Activated CD8-positive, alpha-beta memory T cell treated with anti-CD3 and anti-CD28 coated beads for 48 hours (primary cell): ENCODE measurements around the gene KRTAP5-11.
"Not testable (repeated sequence)": the region's sequence is repeated elsewhere in the genome, so short reads cannot be mapped to it uniquely, and the experiment has no call there.

ENCODE experiments used
- DNase-seq, 3 experiments: peaks; one replicate each; pipeline ENCODE4 v3.0.0-alpha.2; 2020; ENCODE audit warnings: low read depth in 2 of 3, low spot score in 2 of 3

The KRTAP5-11 gene

DNA sequence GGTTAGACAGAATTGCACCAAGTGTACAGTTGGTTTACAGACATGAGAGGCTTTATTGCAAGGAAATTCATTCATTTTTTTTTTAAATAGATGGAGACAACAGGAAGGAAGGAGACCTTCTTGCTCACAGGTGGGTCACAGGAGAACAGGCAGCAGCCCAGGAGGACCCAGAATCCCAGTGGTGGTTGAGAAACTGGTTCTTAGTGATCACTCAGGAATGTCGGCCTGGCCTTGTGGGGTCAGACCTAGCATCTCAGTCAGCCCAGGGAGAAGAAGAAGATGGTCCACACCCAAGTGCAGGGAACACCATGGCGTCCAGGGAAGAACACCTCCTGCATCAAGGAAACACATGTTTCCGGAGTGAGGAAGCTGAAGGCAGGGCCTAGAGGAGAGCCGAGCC is 849 bp downstream of the KRTAP5-11 start:
- no peak for DNase-seq

DNA sequence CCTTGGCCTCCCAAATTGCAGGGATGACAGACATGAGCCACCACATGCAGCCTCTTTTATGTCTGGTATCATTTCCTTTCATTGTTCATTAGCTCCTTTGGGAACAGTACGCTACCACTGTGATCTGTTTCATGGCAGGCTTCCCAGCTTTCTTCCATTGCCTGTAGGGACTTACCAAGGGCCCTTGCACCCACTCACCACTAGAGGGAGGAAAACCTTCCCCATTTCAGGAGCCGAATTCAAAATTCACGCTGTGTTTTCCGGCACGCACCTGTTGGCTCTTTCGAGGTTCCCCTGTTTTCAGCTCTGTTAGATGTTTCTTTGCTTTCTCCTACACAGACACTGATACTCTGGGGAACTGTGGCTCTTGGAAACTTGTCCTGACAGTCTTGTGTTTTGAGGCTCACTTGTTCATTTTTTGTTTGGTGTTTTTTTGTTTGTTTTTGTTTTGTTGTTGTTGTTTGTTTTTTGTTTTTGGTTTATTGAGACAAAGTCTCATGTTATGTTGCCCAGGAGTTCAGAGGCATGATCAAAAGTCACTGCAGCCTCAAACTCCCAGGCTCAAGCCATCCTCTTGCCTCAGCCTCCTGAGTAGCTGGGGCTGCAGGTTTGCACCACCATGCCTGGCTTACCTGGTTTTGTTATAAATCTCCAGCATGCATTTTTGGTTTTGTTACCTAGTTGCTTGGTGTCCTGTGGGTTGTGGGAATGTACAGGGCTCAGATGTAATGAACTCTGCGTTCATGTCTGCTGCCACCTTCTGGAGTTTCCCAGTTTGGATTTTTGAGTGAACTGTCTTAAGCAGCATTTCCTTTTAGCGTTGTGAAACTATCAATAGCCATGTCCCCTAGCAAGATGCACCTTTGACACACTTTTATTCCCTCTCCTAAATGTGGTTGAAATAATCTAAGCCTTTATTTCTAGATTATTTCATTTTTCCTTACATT is 2.3 kb downstream of the KRTAP5-11 start:
- DNase-seq: no peak

DNA sequence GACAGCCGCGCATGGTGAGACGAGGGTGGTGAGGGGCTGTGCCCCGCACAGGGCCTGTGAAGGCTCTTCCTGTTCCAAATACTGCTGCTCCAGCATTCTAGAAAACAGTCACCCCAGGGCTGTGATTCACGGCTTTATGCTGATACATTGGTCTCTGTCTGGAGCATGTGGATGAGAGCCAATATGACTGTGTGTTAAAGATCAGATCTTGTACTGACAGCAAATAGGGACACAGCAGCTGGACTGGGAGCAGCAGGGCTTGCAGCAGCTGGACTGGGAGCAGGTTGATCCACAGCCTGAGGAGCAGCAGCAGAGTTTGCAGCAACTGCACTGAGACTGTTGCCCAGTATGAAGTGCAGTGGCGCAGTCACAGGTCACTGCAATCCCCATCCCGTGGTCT is 3.2 kb downstream of the KRTAP5-11 start:
- not testable (repeated sequence) for DNase-seq

DNA sequence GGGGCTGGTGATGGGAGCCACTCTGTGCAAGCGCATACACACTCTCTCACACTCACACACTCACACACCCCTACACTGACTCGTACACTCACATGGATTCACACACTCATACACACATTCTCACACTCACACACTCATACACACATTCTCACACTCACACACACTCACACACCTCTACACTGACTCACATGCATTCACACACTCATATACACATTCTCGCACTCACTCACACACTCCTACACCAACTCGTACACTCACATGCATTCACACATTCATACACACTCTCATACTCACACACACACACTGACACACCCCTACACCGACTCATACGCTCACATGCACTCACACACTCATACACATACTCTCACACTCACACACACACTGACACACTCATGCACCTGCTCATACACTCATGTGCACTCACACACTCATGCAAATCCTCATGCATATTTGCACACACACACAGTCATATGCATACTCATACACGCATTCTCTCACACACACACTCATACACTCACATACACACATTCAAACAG is 5.1 kb downstream of the KRTAP5-11 start:
- DNase-seq: no peak

DNA sequence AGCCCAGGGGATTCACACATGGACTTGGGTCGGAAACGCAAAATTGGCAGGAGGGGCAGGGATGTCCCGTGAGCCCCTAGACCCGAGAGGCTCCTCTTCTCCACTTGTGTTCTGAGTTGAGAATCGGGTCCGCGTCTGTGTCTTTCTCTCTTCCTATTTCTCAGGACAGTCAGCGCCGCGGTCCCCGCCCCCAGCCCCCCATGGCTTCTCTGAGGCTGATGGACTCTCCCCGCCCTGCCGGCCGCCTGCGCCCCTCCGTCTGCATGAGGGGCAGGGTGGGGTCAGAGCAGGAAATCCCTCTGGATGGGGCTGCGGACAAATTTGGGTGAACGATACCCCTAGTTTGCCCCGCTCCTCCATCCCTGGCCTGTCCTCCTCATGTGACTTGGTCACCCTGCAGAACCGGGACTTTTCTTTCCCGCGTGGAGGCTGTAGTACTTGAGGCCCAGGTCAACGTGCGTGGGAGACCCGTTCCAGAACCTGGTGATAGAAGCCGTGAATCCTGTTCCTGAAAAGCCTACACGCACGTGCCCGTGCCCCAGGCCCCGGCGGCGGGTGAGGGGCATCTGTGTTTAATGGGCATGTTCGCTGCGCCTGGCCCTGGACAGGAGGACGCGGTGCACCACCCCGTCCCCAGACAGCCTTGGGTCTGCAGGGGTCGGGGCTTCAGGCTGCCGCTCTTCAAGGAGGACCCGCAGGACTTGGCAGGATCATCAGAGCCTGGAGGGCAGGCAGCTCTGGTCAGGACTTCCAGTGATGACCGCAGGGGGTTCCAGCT is 5.8 kb downstream of the KRTAP5-11 start:
- DNase-seq: not testable (repeated sequence)

DNA sequence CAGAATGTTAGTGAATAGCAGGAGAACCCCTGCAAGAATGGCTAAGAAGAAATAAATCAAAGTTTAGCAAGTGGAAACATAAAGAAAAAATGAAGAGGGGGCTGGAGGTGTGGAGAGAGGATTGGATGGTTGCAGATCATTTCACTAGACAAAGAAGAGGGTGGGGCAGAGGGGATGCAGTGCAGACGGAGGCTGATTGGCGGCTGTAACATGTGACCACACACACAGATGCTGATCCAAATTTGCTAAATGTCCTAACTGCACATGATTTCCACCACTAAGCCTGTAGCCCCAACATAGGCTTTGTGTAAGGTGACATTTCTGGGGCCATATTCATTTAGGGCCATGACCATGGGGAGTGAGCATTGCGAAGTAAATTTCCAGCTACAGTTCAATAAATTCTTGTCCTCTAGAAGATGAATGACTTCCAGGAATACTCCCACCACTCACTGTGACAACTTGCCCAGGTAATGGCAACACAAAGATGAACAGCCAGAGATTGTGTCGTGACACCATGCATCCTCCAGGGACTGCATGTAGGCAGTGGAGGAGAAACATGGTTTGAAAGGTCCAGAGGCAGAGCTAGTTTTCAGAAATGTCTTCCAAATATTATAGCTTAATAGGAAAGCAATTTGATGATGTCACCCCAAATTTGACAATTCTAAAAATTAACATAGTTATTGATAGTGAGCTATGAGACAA is 6.8 kb downstream of the KRTAP5-11 start:
- no peak for DNase-seq

DNA sequence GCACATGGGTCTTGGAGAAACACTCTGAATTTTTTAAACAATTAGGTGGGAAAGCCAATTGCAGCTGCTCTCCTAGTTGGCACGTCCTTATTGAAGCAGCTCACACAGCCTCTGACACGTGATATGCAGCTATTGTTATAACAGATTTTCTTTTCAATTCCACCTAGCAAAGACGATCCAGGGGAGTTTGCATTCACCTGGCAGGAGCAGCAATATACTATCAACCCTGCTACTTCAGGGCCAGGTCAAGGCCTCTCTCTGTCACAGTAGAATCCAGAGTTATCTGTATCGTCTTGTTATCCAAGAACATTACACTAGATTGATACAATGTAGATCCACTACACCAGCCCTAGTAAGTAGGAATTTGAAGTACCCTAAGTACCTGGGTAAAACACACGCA is 8.3 kb downstream of the KRTAP5-11 start:
- DNase-seq: no peak

DNA sequence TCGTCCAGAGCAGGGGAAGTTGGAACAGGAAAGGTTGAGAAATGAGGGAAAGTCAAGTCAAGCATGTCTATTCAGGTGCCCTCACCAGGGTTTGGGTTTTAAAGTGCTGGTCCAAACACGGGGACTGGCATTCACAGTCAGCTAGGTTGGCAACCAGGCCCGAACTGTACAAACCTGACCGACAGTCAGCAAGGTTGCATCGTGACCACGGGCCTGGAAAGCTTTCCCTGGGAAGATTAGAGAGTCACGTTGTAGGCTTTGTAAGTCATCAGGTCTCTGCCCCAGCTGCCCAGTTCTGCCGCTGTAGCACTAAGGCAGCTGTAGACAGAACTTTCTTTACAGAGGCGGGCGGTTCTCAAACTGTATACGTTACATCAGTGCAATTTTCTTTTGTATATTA is 9.9 kb downstream of the KRTAP5-11 start:
- DNase-seq: no peak

DNA sequence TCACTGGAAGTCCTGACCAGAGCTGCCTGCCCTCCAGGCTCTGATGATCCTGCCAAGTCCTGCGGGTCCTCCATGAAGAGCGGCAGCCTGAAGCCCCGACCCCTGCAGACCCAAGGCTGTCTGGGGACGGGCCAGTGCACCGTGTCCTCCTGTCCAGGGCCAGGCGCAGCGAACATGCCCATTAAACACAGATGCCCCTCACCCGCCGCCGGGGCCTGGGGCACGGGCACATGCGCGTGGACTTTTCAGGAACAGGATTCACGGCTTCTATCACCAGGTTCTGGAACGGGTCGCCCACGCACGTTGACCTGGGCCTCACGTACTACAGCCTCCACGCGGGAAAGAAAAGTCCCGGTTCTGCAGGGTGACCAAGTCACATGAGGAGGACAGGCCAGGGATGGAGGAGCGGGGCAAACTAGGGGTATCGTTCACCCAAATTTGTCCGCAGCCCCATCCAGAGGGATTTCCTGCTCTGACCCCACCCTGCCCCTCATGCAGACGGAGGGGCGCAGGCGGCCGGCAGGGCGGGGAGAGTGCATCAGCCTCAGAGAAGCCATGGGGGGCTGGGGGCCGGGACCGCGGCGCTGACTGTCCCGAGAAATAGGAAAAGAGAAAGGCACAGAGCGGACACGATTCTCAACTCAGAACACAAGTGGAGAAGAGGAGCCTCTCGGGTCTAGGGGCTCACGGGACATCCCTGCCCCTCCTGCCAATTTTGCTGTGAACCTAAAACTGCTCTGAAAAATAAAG is 11.4 kb downstream of the KRTAP5-11 start:
- not testable (repeated sequence) for DNase-seq

DNA sequence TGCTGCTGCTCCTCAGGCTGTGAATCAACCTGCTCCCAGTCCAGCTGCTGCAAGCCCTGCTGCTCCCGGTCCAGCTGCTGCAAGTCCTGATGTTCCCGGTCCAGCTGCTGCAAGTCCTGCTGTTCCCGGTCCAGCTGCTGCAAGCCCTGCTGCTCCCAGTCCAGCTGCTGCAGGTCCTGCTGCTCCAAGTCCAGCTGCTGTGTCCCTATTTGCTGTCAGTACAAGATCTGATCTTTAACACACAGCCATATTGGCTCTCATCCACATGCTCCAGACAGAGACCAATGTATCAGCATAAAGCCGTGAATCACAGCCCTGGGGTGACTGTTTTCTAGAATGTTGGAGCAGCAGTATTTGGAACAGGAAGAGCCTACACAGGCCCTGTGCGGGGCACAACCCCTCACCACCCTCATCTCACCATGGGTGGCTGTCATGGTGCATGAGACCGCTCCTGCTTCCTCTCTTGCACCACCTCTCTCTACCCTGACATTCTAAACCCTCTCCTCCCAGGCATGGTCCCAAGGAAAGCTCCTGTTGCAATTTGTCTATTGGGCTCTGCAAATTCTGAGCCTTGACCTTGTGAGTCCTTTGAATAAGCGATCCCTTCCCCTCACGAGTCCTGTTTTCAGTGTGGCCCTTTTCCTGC is 13.8 kb downstream of the KRTAP5-11 start:
- no peak for DNase-seq

DNA sequence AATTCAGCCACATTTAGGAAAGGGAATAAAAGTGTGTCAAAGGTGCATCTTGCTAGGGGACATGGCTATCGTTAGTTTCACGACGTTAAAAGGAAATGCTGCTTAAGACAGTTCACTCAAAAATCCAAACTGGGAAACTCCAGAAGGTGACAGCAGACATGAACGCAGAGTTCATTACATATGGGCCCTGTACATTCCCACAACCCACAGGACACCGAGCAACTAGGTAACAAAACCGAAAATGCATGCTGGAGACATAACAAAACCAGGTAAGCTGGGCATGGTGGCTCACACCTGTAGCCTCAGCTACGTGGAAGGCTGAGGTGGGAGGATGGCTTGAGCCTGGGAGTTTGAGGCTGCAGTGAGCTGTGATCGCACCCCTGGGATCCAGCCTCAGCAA is 15.0 kb downstream of the KRTAP5-11 start:
- not testable (repeated sequence) for DNase-seq

DNA sequence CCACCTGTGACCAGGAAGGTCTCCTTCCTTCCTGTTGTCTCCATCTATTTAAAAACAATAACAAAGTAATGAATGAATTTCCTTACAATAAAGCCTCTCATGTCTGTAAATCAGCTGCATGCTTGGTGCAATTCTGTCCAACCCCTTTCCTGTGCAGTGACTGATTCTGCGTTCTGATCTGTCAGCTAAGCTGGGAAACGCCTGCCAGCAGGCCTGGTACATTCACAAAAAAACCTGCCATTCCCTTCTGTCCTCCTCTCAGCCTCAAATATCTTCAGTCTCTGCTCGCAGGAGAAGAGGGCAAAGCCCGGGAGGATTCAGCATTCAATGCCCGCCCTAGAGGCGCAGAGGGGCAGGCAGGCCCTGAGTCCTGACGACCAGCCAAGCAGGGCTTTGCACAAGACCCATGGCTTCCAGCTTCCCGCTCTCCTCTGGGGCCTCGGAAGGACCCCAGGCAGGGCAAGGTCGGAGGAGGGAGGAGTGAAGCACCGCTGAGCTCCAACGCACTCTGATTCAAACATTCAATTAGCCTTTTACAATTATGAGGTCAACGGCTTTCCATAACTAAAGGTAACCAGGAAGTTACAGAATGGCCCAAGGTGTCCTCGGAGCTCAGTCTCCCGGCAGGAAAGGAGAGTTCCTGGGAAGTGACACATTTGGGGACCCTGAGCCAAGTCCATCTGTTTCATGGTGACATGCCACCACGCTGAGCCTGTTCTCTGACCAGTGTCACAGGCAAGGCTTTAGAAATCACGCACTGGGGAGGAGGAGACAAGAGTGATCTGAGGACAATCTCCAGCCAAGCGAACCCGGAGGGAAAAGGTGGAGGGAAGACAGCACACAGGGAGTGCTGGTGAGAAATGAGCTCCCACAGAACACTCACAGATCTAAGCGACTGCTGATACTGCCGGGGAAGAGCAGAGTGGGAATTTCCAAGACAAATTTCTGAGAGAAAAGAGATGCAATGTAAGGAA is 15.8 kb downstream of the KRTAP5-11 start:
- not testable (repeated sequence) for DNase-seq

DNA sequence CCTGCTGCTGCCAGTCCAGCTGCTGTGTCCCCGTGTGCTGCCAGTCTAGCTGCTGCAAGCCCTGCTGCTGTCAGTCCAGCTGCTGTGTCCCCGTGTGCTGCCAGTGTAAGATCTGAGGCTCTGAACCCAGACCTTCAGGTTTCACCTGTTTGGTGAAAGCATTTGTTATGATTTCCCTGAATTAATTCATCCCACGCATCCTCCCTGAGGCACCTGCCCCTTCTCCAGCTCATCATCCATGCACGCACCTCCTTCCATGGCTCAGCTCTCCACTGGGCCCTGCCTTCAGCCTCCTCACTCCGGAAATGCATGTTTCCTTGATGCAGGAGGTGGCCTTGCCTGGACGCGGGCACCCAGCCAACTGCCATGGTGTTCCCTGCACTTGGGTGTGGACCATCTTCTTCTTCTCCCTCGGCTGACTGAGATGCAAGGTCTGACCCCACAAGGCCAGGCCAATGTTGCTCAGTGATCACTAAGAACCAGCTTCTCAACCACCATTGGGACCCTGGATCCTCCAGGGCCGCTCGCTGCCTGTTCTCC is 16.5 kb downstream of the KRTAP5-11 start:
- no peak for DNase-seq

DNA sequence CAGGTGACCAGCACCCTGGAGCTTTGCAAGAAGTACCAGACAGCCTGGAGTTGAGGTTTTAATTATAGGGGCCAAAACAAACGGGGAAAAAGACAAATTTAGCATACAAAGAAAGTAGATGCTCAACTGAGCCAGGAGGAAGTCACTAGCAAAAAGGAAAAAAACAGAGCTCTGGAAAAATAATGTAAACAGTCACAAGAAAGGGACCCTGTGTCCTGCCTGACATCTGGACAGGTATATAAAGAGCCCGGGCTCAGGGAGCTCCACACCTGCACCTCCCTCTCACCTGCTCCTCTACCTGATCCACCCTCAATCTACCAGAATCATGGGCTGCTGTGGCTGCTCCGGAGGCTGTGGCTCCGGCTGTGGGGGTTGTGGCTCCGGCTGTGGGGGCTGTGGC is 17.4 kb downstream of the KRTAP5-11 start, which contains the start of gene KRTAP5-10:
TSS of gene KRTAP5-10 (plus strand) at position 301 of the 400 bp plus-strand sequence. CDS start at position 326, 25 bp downstream.
- DNase-seq: no peak

DNA sequence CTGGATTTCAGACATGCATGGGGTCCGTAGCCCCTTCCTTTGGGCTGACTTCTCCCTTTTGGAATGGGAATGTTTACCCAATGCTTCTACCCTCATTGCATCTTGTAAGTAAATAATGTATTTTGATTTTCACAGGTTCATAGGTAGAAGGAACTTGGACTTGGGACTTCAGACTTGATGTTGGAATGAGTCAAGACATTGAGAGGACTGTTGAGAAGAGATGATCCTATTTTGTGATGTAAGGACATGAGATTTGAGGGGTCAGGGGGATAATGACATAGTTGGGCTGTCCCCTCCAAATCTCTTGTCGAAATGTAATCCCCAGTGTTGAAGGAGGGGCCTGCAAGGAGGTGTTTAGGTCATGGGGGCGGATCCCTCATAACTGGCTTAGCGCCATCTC is 18.2 kb downstream of the KRTAP5-11 start:
- DNase-seq: no peak

DNA sequence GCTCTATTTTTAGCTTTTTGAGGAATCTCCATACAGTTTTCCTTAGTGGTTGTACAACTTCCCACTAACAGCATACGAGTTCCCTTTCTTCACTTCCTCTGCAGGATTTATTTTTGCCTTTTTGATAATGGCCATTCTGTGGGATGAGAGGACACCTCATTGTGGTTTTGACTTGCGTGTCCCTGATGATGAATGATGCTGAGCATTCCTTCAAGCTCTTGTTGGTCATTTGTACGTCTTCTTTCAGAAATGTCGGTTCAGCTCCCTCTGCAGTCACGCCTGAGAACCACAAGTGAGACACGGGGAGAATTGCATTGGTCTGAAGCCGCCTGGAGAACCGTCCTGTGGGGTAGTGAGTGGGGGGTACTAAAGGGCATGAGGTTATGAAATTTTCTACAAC is 19.3 kb downstream of the KRTAP5-11 start:
- no peak for DNase-seq

DNA sequence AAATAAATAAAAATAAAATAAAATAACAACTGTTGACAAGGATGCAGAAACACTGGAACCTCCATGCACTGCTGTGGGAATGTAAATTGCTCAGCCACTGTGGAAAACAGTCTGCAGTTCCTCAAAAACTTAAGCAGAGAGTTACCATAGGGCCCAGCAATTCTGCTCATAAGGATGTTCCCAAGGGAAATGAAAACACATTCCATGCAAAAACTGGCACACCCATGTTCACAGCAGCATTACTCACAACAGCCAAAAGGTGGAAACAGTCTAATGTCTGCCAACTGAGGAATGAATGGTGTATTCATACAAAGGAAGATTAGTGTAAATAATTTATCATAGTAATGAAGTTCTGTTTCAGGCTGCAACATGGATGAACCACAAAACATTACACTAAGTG is 20.6 kb downstream of the KRTAP5-11 start:
- no peak for DNase-seq

DNA sequence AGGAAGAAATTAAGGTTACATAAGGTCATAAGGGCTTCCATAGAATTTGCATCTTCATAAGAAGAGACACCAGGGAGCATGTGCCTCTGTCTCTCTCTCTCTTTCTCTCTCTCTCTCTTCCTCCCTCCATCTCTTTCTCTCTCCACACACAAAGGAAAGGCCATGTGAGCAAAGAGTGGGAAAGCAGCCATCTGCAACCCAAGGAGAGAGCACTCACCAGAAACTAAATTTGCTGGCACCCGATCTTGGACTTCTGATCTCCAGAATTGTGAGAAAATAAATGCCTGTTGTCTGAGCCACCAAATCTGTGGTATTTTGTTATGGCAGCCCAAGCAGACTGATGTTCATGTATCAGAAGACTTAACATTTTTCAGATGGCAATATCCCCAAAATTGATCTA is 23.7 kb downstream of the KRTAP5-11 start:
- DNase-seq: no peak
